NCI-H146 treated with DMSO at 0.1 percent for 48 hours (cell line): Measurements from ENCODE around the gene AFTPH.

Experiments
- DNase-seq: peaks from one replicate; lab custom pipeline; 2025; ENCODE audit not compliant: unreplicated experiment; lab: John Stamatoyannopoulos, UW

AFTPH gene

GRCh38 chr2:64537991-64538390 is 13.9 kb downstream of the AFTPH start:
- no peak for DNase-seq

- DNase-seq: no peak
These were observed 14.8 kb downstream of the AFTPH start for GRCh38 chr2:64538764-64539433.

GRCh38 chr2:64540615-64541014 is 16.5 kb downstream of the AFTPH start:
- no peak for DNase-seq

- DNase-seq: no peak
These were observed 17.4 kb downstream of the AFTPH start for GRCh38 chr2:64541547-64541946.

- DNase-seq: no peak
These were observed 18.2 kb downstream of the AFTPH start for GRCh38 chr2:64542071-64543007.

GRCh38 chr2:64543008-64543697 is 19.0 kb downstream of the AFTPH start:
- no peak for DNase-seq

- DNase-seq: no peak
These were observed 24.6 kb downstream of the AFTPH start for GRCh38 chr2:64548761-64549160.

- no peak for DNase-seq
These were observed 25.9 kb downstream of the AFTPH start for GRCh38 chr2:64550042-64550441.

- no peak for DNase-seq
These were observed 27.7 kb downstream of the AFTPH start for GRCh38 chr2:64551851-64552250.

- DNase-seq: no peak
These were observed 30.0 kb downstream of the AFTPH start for GRCh38 chr2:64554117-64554516.

GRCh38 chr2:64558445-64559081 is 34.4 kb downstream of the AFTPH start:
- DNase-seq: no peak

- no peak for DNase-seq
These were observed 38.1 kb downstream of the AFTPH start for GRCh38 chr2:64562148-64562784.

GRCh38 chr2:64563436-64563938 is 39.4 kb downstream of the AFTPH start:
- no peak for DNase-seq

- DNase-seq: peak; percentile 11
These were observed 42.0 kb downstream of the AFTPH start for GRCh38 chr2:64565949-64566710.

GRCh38 chr2:64567473-64567872 is 43.3 kb downstream of the AFTPH start:
- DNase-seq: no peak

- DNase-seq: no peak
These were observed 44.7 kb downstream of the AFTPH start for GRCh38 chr2:64568836-64569235.

GRCh38 chr2:64574871-64575270 is 50.7 kb downstream of the AFTPH start:
- DNase-seq: no peak

- DNase-seq: no peak
These were observed 56.9 kb downstream of the AFTPH start for GRCh38 chr2:64581018-64581417.

GRCh38 chr2:64581777-64582539 is 57.8 kb downstream of the AFTPH start:
- peak; percentile 31 for DNase-seq
